Lower lobe of right lung (tissue), 2 donors: ENCODE data around the gene AHNAK2. TPM values are rescaled to one million over a fixed set of nuclear protein-coding genes. Genes with fewer than 3 reads are reported as not detected.
A peak's percentile ranks its signal among the peaks of the same experiment; 100 is the strongest.

Experiments
- ATAC-seq, 2 donors: fragments of 200-7000 bp; cut with Tn5 transposase; one replicate each; pipeline ENCODE4 v1.9.1; 2020 to 2022; ENCODE audit warnings: mild to moderate bottlenecking in 2 of 2, moderate library complexity in 2 of 2
- DNase-seq: peaks from one replicate; pipeline ENCODE4 v3.0.0-alpha.2; 2020
- H3K27ac ChIP-seq: fragments of 200-600 bp; one replicate; pipeline ENCODE4 v1.8.0; 2022
- H3K27me3 ChIP-seq: fragments of 200-600 bp; one replicate; pipeline ENCODE4 v1.8.0; 2022; ENCODE audit warnings: low read depth
- H3K36me3 ChIP-seq: fragments of 200-600 bp; one replicate; pipeline ENCODE4 v1.8.0; 2022; ENCODE audit warnings: mild to moderate bottlenecking
- H3K4me1 ChIP-seq: fragments of 200-600 bp; one replicate; pipeline ENCODE4 v1.8.0; 2022
- H3K4me3 ChIP-seq: fragments of 200-600 bp; one replicate; pipeline ENCODE4 v1.8.0; 2022; ENCODE audit warnings: mild to moderate bottlenecking
- H3K9me3 ChIP-seq: fragments of 200-600 bp; one replicate; pipeline ENCODE4 v1.8.0; 2022
- CTCF ChIP-seq: fragments of 200-600 bp; IDR thresholded peaks from one replicate; pipeline ENCODE4 v1.8.0; 2022; ENCODE audit warnings: antibody characterized with exemption, mild to moderate bottlenecking
- intact Hi-C: fragments of 100-400 bp; cut with DNase I; formaldehyde crosslinking; loops from one replicate; pipeline ENCODE4 v1.11.0; 2022
- total RNA-seq: library from RNA; stranded (reverse); fragmentation: NEBNext Ultra II Directional; extraction: Animal tissue kit (Norgen Biotek cat#: 25700); gene quantifications from one replicate; pipeline ENCODE4 v1.2.1, GENCODE V29; 2021
- donor health status: DM: no; HTN: yes; CAD: no; lungs with severe emphysema.

AHNAK2 gene
- total RNA-seq, 1 donor from 2014 or later, result 10.8 TPM

- ATAC-seq (no peak), DNase-seq (peak; percentile 11)
- no peaks in the 10 kb centered on the region for H3K4me1 ChIP-seq
- H3K36me3 ChIP-seq, result peaks cover 17% of the 10 kb centered on the region
- no peak overlapping the region for H3K4me3 ChIP-seq
- H3K27me3 ChIP-seq, result no peaks in the 10 kb centered on the region
- H3K9me3 ChIP-seq, result no peaks in the 10 kb centered on the region
- TF ChIP-seq CTCF, result no peak
- no peak overlapping the region for H3K27ac ChIP-seq
- intact Hi-C loops, result no loop called here
Measured at GRCh38 chr14:104999361-104999760, 21.2 kb upstream of the AHNAK2 start.

- Histone ChIP-seq H3K9me3 (no peaks in the 10 kb centered on the region), H3K4me1 (no peaks in the 10 kb centered on the region), H3K27ac (no peak overlapping the region), H3K27me3 (no peaks in the 10 kb centered on the region), H3K4me3 (no peak overlapping the region), H3K36me3 (peaks cover 22% of the 10 kb centered on the region)
- peak; percentile 39 for DNase-seq
- ATAC-seq, result no peak
- no peak for TF ChIP-seq CTCF
- intact Hi-C loops, result no loop called here
Measured at GRCh38 chr14:104998801-104999200, 20.6 kb upstream of the AHNAK2 start.

- Histone ChIP-seq H3K27ac (no peak overlapping the region), H3K27me3 (no peaks in the 10 kb centered on the region), H3K36me3 (peaks cover 32% of the 10 kb centered on the region), H3K4me1 (no peaks in the 10 kb centered on the region), H3K4me3 (no peak overlapping the region), H3K9me3 (no peaks in the 10 kb centered on the region)
- intact Hi-C loops, result no loop called here
- no peak for DNase-seq
- TF ChIP-seq CTCF, result no peak
- no peak for ATAC-seq
Measured at GRCh38 chr14:104996483-104996882, 18.3 kb upstream of the AHNAK2 start.

- TF ChIP-seq CTCF, result no peak
- intact Hi-C loops, result no loop called here
- no peak overlapping the region for H3K4me3 ChIP-seq
- ATAC-seq (no peak), DNase-seq (no peak)
- H3K4me1 ChIP-seq, result no peaks in the 10 kb centered on the region
- peaks cover 32% of the 10 kb centered on the region for H3K36me3 ChIP-seq
- H3K27me3 ChIP-seq, result no peaks in the 10 kb centered on the region
- H3K9me3 ChIP-seq, result no peaks in the 10 kb centered on the region
- H3K27ac ChIP-seq, result no peak overlapping the region
Measured at GRCh38 chr14:104996032-104996431, 17.9 kb upstream of the AHNAK2 start.

GRCh38 chr14:104994978-104995377, 16.8 kb upstream of the AHNAK2 start:
- H3K4me3 ChIP-seq, result no peak overlapping the region
- no peaks in the 10 kb centered on the region for H3K9me3 ChIP-seq
- H3K4me1 ChIP-seq, result no peaks in the 10 kb centered on the region
- H3K27me3 ChIP-seq, result no peaks in the 10 kb centered on the region
- no peak for DNase-seq
- no peak overlapping the region for H3K27ac ChIP-seq
- intact Hi-C loops, result no loop called here
- no peak for ATAC-seq
- peaks cover 32% of the 10 kb centered on the region for H3K36me3 ChIP-seq
- TF ChIP-seq CTCF, result no peak
